ENCODE measurements around the gene NTF4.
A peak's percentile ranks its signal among the peaks of the same experiment; 100 is the strongest.
"Not testable (repeated sequence)": the region's sequence is repeated elsewhere in the genome, so short reads cannot be mapped to it uniquely, and the experiment has no call there.

NTF4 gene

GRCh38 chr19:49022116-49022515 lies 42.5 kb downstream of the NTF4 start:
- no peak overlapping the region for H3K4me3 ChIP-seq (ENCODE audit: low read depth, low read length)
- DNase-seq (ENCODE audit: low read depth) = no peak
- TF ChIP-seq CTCF (IDR thresholded peaks at IDR 0.05; ENCODE audit: low read depth, low read length) (no peak), MYC (IDR thresholded peaks at IDR 0.05; ENCODE audit: low read depth, low read length) (no peak), POLR2A (IDR thresholded peaks at IDR 0.05; ENCODE audit: extremely low read depth, insufficient read length) (no peak)

GRCh38 chr19:49020931-49021895 lies 43.4 kb downstream of the NTF4 start:
- no peak overlapping the region for H3K4me3 ChIP-seq (ENCODE audit: low read depth, low read length)
- peak; percentile 47 for DNase-seq (ENCODE audit: low read depth)

GRCh38 chr19:49020342-49020741 lies 44.3 kb downstream of the NTF4 start:
- no peak for DNase-seq (ENCODE audit: low read depth)
- TF ChIP-seq MAX (IDR thresholded peaks at IDR 0.05; ENCODE audit: low read depth, low read length) (no peak), MYC (IDR thresholded peaks at IDR 0.05; ENCODE audit: low read depth, low read length) (no peak), CTCF (IDR thresholded peaks at IDR 0.05; ENCODE audit: low read depth, low read length) (no peak), POLR2A (IDR thresholded peaks at IDR 0.05; ENCODE audit: extremely low read depth, insufficient read length) (no peak)
- H3K4me3 ChIP-seq (ENCODE audit: low read depth, low read length) = no peak overlapping the region

More at GRCh38 chr19:49020931-49021895, 43.4 kb downstream of the NTF4 start:
- TF ChIP-seq CTCF (IDR thresholded peaks at IDR 0.05; ENCODE audit: low read depth, low read length) (no peak), MAX (IDR thresholded peaks at IDR 0.05; ENCODE audit: low read depth, low read length) (no peak), MYC (IDR thresholded peaks at IDR 0.05; ENCODE audit: low read depth, low read length) (no peak), POLR2A (IDR thresholded peaks at IDR 0.05; ENCODE audit: extremely low read depth, insufficient read length) (no peak)

- H3K4me3 ChIP-seq (ENCODE audit: low read depth, low read length) = no peak overlapping the region
- TF ChIP-seq POLR2A (IDR thresholded peaks at IDR 0.05; ENCODE audit: extremely low read depth, insufficient read length) (no peak), MAX (IDR thresholded peaks at IDR 0.05; ENCODE audit: low read depth, low read length) (no peak), CTCF (IDR thresholded peaks at IDR 0.05; ENCODE audit: low read depth, low read length) (no peak), MYC (IDR thresholded peaks at IDR 0.05; ENCODE audit: low read depth, low read length) (no peak)
- DNase-seq (ENCODE audit: low read depth) = peak; percentile 46
These were observed 45.2 kb downstream of the NTF4 start for GRCh38 chr19:49019242-49019932.

- not testable (repeated sequence) for DNase-seq (ENCODE audit: low read depth); H3K4me3 ChIP-seq (ENCODE audit: low read depth, low read length)
These were observed 46.0 kb downstream of the NTF4 start for GRCh38 chr19:49018388-49019241.

Data from NB4 (cell line).